NCI-H146 (cell line): ENCODE measurements around the gene BSDC1.
A peak's percentile ranks its signal among the peaks of the same experiment; 100 is the strongest.

Experiments
- DNase-seq: peaks from one replicate; lab custom pipeline; 2025; lab: John Stamatoyannopoulos, UW

The BSDC1 gene

DNA sequence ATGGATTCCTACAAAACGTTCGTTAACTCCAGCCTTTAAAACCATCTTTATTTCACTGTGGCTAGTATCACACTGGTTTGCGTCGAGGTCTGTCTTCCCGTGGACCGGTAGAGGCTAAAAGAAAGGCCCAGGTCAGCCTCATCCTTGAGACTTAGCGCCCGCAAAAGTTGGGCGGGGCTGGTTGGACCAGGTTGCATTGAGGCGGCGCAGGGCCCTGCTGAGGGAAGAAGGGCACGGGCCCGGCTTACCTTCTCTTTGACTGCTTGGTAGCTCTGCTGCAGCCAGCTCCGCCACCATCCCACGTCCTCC lies 455 bp downstream of the BSDC1 start:
- DNase-seq, result peak; percentile 57

DNA sequence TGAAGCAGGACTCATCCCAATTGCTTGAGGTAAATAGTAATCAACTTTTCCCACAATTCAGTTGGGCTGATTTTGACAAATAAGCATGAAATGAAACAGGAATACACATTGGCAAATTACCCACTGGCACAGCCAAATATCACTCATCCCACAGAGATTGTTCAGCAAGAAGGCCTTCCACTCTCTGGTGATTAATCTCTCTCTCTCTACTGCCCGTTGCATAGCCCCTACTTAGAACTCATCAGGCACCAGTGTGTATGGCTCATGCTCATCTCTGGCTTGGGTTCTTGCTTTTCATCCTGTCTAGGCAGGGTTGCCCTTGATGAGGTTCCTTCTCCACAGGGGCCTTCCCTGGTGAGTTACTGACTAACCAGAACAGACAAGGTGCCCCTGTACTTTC lies 1.1 kb downstream of the BSDC1 start:
- DNase-seq, result peak; percentile 0

- no peak for DNase-seq
Measured at GRCh38 chr1:32392325-32392724, 1.9 kb downstream of the BSDC1 start.

DNA sequence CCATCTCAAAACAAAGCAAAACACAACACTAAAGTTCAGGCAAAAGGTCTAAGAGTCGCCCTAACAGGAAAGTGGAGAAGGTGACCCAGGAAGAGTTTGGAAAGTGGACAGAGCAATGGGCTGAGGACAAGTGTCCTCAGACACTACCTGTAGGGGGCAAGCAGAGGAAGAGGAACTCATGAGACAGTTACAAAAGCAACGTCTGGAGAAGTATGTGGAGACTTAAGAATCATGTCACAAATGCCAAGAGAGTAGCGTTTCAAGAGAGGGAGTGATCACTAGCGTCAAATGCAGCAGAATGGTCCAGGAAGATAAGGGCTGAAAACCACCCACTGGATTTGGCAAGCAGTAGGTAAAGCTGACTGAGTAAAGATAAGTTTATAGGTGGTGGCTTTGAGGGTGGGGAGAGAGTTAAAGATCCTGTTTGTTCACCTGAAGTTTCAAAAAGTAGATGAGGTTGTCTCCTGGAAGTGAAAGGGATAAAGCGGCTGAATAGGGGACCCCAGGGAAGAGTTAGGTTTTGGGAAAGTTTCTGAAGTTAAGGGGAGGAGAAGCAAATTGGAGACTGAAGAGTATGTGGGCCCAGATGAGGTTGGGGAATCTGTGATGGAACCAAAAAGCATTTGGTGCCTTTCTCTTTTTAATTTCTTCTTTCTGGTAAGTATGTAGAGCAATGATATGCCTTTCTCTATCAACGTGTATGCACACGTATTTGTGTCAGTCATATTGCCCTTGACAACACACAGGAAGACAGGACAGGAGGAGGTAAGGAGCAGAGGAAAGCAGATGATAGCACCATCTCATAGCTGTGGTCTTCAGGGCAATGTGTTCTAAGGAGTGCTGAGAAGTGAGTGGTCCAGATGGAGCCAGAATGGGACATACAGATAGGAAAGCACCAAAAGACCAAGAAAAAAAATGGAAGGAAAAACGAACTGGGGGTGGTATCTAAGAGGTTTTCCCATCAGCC lies 3.1 kb downstream of the BSDC1 start:
- DNase-seq, result no peak

GRCh38 chr1:32388641-32389040 lies 5.6 kb downstream of the BSDC1 start:
- DNase-seq, result no peak

DNA sequence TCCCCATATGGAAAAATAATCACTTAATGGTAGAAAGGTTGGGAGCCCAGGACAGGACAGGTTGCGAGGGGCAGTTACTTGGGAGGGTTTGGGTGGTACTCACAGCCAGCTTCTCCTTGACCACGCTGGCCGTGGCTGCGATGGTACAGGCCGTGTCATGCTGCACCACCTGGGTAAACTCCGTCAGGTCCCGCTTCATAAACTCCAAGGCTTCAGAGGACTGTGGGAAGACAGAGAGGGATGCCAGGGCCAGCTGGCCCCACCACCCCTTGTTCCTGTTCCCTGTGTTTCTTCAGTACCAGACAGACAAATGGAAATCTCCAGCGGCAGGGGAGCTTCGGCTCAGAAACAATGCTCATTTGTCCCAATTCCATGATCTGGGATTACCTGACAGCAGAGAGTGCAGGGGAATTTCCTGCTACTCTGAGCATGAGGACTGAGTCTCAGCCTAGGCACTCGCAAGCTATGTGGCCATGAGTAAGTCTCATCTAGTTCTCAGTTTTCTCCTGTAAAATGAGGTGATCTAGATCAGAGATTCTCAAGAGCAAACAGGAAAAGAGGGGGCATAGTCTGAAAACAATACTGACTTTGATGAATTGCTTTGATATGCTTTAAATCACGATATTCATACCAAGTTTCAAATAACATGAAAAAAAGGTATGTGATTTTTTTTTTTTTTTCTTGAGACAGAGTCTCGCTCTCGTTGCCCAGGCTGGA lies 7.4 kb downstream of the BSDC1 start:
- no peak for DNase-seq

- DNase-seq, result no peak
Measured at GRCh38 chr1:32380057-32380456, 14.2 kb downstream of the BSDC1 start.

DNA sequence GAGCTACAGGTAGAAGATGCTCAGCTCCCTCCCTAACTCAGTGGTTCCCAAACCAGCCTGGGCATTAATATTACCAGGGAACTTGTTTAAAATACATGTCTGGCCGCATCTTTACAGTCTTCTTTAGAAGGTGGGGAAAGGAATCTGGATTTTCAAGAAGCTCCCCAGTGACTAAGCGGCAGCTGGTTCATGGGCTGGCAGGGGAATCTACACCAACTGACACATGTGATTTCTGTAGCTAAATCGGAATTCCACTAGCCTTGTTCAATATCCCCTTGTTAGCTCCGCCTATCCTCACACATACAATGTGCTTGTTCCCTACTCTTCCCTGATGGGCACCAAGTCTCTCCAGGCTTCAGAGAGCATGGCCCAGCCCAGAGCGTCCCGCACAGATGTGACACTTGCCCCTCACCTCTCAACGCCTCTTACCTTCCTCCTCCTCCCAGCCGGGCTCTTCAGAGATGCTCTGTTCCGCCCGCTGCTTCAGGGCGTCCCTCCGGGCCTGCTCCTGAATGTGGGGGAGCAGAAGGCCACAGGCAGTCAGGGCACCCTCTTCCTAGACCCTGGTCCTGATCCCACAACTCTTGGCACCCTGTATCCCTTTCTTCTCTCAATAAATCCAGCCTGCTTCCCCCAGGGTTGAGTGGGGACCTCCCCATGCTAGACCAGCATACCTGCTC lies 16.6 kb downstream of the BSDC1 start:
- DNase-seq, result no peak

DNA sequence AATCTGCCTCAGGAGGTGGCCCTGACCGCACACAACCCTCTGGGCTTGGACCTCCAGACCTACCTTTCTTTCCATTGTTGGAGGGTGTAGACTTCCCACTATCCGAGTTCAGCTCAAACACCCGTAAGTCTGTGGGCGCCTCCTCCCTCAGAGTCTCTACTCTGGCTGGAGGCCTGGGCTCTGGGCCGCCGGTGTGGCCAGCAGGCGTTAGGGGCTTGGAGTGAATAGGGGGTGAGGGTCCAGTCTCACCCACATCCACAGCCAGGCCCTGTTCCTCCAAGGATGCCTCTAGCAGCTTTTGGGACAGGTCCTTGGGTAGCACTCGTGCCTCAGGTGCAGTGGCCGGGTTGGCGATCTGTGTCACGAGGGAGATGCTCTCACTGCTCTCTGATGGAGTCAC lies 18.0 kb downstream of the BSDC1 start:
- DNase-seq, result no peak

DNA sequence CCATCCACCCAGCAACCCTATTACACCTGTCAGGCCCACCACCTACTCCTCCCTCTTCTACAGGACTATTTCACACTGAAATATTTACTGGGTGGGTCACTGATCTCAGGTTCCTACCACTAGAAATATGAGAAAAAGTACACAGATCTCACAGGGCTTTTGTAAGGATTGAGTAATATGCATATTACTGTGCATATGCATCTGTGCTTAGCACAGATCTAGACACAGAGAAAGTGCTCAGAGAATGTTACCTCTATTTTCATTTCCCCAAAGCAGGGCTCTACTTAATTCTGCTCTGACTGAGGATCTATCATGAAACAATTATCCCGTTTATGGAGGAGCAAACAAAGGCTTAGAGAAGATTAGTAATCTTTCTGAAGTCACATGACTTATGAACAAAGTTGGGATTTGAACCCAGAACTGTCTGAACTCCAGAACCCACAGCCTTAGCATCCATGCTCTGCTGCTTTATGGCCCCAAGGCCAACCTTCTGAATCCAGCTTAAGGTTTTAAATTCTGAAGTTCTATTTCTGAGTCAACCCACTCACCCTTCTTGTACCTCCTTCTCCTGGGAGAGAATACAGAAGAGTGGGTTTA lies 20.1 kb downstream of the BSDC1 start:
- DNase-seq, result no peak

- no peak for DNase-seq
Measured at GRCh38 chr1:32372149-32372756, 22.0 kb downstream of the BSDC1 start.

- DNase-seq, result no peak
Measured at GRCh38 chr1:32367912-32368635, 26.2 kb downstream of the BSDC1 start.

DNA sequence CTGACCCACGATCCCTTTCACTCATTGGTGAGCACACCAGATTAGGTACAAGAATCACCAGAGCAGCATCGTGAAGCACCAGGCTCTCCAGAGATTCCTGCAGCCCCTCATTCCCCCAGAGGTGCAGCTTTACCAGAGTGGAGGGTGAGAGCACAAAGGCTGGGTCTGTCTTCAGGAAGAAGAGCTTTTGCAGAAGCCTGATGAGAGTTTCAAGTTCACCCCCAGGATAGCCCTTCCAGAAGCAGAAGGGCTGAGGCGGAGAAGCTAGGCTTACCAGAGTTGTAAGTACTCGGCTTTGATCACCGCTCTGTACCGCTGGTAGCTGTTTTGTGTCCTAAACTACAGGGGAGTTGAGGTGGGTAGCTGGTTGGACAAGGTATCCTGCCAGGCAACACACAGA lies 28.8 kb downstream of the BSDC1 start:
- no peak for DNase-seq

DNA sequence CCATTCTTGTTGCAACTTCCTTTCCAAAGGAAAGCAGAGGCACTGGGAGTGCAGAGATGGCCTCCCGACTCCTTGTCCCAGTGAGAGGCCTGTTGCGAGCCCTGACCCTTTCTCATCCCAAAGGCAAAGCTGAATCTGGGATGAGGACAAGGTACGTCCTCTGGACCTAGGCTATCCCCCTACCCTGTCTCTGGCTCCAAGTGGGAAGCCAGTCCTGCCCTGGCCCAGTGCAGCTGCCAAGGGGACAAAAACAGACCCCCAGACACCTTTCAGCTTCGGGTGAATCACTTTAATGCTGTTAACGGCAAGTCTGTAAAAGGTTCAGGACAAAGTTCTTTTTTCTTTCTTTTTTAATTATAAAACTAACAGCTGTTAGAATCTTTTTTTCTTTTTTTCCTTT lies 29.4 kb downstream of the BSDC1 start:
- DNase-seq, result no peak

DNA sequence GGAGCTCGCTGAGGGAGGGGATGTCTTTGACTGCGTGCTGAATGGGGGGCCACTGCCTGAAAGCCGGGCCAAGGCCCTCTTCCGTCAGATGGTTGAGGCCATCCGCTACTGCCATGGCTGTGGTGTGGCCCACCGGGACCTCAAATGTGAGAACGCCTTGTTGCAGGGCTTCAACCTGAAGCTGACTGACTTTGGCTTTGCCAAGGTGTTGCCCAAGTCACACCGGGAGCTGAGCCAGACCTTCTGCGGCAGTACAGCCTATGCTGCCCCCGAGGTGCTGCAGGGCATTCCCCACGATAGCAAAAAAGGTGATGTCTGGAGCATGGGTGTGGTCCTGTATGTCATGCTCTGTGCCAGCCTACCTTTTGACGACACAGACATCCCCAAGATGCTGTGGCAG lies 30.5 kb downstream of the BSDC1 start:
- no peak for DNase-seq

DNA sequence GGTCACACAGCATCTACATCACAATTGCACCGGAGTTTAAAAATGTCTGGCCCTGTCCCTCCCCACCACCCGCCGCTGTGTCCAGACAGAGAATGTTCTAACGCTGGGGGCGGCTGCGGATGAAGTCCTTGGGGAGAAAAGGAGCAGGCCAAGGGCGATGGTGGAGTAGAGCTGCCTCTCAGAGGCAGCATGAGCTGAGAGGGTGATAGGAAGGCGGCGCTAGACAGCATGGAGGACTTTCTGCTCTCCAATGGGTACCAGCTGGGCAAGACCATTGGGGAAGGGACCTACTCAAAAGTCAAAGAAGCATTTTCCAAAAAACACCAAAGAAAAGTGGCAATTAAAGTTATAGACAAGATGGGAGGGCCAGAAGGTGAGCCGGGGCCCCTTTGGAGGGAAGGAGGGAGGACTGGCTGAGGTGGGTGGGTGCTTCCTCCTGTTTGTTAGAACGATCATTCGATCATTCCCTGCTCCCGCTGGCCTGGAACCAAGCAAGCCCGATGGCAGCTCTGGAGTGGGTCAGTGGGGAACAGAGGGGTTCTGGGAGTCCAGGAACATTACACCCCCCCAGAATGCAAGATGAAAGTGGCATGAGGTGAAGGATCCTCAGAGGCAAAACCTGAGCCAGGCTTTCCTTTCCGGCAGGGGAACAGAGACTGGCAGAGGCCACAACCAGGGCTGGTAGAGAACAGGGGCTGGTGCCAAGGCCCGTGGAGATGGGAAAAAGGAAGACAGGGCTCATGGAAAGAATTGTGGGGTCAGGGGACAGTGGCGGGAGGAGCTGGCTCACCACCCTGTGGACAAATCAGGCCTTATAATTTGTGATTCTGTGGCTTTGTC lies 31.5 kb downstream of the BSDC1 start, which contains the start of the genes FAM229A and TSSK3:
Gene FAM229A, minus strand, starts transcription at position 12 of the 840 bp plus-strand sequence. CDS start 394 bp downstream, outside the sequence.
Gene TSSK3, plus strand, starts transcription at position 66 of the 840 bp plus-strand sequence. Its CDS starts 163 bp downstream, at position 229.
- no peak for DNase-seq

DNA sequence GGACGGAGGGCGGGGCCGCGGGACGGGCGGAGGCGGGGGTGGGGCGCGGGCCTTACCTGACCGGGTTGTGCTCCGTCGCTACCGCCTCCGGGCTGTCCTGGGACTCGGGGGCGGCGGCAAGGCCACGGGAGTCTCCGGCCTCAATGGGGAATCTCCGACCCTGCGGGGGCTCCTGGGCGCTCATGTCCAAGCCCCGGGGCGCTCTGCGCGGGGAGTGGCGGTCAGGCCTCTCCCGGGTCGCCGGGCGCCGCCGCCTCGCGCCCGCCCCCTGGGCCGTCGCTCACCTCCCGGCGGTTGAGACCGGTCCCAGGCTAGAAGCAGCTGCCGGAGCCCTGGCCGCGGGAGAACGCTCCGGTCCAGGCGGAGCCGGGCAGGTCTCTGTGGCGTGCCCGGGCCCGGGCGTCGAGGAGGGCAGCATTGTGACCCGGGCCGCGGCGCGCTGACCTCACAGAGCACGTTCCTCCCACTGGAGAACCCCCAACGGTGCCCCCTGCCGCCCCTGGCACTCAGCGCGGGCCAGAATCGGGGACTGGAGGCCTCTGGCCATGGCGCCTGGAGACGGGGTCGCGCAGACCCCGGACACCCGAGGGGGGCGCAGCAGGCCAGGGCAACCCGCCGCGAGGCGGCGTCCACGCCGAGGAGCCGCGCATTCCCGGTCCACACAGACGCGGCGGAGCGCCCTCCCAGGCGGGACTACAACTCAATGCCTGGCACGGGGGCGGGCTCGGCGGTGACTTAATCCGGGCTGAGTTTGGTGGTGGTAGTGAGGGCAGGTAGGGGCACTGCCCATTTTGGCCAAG lies 32.4 kb downstream of the BSDC1 start:
- DNase-seq, result peak; percentile 42

- DNase-seq, result no peak
Measured at GRCh38 chr1:32361308-32361673, 33.0 kb downstream of the BSDC1 start.

DNA sequence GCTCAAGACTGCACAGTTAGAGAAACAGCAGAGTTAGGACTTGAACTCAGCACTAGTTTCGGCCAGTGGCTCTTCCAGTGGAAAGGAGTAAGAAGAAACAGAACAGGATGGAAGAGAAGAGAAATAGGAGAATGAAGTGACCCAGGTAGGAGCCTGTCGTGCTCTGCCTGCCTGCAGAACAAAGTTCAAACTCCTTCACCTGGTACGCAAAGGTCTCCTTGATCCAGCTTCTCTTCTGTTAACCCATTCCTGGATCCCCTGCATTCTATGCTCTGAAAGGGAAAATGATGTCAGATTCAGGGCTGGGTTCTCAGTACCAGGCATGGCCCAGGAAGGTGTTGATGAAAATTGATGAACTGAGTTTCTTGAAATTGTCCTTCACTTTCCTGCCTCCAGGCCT lies 35.8 kb downstream of the BSDC1 start:
- DNase-seq, result no peak
